NCI-H146 (cell line): ENCODE data around the gene MSANTD7.

Experiments
- DNase-seq: peaks from one replicate; lab custom pipeline; 2025; lab: John Stamatoyannopoulos, UW

Gene MSANTD7

GRCh38 chr10:14880229-14880628 is 42.1 kb downstream of the MSANTD7 start:
- no peak for DNase-seq

- DNase-seq = no peak
Observed at GRCh38 chr10:14884082-14884481, 46.0 kb downstream of the MSANTD7 start.
